ENCODE measurements around the gene OGDH.

The OGDH gene

DNA sequence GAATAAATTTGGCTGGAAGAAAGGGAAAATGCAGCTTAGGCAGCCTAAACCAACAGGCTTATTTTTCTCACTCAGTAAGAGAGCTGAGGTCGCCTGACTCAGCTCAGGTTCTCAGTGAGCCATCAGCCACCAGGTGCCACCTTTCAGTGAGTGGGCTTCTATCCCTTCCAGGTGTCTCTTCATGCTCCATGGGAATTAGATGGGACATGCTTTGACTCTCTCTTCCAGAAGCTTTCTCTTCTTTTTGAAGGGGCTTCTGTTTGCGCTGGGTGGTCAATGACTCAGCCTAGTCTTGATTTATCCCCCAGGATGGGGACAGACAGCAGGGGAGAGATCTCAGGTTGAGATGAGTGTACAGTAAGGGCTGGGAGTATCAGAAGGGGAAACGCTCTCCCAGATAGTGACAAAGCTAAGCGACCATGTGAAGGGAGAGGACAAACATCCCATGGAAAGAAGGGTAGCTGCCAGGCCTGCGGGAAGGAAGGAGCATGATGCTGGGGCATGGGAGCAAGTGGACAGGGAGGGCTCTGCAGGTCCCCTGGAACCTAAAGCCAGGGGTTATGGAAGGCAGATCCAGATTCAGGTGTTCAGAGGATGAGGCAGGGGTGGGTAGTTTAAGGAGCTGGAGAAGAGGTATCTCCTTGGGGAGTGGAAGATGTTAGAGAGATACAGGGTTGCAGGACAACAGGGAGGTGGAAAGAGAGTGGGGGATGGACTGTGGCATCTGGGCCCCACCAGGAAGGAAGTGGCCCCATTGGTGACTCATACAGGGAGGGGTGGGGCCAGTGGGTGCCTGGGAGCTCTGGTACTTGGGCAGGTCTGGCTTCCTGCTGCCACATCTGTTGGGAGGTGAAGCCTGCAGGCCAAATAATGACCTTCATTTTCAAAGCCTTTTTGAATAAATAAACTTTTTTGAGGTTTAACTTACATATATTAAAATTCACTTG lies 32.5 kb downstream of the OGDH start:
- peak; percentile 94 for DNase-seq (ENCODE audit: low read depth)

DNA sequence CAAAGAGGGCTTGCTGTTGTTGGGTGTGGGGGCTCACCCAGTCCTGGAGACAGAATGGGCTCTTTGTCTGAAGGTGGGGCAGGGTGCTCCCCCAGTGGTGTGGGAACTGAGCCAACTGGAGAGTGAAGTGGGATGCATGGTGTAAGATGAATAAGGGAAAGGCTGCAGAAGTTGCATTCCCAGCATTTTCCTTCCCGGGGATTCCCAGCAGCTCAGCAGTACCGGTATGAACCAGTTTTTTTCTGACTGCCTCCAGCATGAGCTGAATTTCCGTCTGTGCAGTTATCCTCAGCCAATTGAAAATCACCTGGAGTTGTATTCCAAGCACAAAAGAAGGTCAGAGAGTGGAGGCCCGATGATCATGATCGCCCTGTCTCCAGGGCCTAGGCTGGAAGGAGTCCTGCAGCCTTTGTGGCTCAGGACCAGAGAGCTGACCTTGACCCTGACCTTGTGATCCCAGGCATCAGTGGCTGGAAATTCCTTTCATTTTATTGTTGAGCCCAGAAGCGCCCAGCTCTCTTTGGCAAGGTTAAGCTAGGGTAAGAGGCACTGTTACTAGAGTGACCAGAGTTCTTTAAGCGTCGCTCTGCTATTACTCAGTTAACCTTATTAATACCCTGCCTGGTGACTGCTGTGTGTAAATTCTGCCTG lies 33.4 kb downstream of the OGDH start:
- peak; percentile 85 for DNase-seq (ENCODE audit: low read depth)

DNA sequence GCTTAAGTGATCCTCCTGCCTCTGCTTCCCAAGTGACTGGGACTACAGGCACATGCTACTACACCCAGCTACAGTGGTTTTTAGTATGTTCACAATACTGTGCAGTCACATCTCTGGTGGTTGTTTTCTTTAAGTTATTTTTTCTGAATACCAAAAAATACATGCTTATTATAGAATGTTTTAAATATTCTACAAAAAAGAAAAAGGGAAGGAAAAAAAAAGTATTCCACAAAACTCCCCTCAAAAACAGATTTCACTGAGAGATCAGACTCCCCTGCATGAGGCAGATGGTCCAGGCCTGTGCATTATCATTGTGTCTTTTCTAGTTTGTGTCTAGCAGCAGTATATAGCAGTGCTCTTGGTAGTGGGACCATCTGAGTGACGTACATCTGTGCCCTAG lies 36.8 kb downstream of the OGDH start:
- DNase-seq (ENCODE audit: low read depth): no peak

DNA sequence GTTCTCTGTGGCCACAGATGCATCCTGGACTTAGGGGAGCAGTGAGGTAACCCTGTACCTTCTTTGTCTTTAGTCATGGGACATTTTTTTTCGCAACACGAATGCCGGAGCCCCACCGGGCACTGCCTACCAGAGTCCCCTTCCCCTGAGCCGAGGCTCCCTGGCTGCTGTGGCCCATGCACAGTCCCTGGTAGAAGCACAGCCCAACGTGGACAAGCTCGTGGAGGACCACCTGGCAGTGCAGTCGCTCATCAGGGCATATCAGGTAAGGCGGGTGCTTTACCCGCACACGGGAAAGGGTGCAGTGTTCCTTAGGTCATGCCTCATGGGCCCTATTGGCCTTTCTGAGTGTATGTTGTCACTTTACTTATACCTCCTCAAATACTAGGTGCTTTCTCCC lies 38.8 kb downstream of the OGDH start:
- no peak for DNase-seq (ENCODE audit: low read depth)

DNA sequence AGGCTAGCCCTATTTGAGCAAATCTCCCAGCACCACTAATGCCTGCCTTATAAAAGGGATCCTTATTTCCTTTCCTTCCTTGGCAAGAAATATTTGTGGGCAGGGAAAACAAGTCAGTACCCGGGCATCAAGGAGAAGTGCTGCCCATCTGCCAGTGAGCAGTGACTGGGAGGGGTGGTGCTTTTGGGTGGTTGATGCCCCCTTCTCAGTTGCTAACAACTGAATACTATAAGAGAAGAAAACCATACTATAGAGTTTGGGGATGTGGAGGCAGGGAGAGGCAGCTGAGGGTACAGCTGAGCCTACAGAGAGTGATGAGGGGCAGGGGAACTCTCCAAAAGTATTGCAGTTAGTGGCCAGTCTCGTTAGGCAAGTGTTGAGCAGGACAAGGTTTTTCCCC lies 39.3 kb downstream of the OGDH start:
- DNase-seq (ENCODE audit: low read depth): no peak

DNA sequence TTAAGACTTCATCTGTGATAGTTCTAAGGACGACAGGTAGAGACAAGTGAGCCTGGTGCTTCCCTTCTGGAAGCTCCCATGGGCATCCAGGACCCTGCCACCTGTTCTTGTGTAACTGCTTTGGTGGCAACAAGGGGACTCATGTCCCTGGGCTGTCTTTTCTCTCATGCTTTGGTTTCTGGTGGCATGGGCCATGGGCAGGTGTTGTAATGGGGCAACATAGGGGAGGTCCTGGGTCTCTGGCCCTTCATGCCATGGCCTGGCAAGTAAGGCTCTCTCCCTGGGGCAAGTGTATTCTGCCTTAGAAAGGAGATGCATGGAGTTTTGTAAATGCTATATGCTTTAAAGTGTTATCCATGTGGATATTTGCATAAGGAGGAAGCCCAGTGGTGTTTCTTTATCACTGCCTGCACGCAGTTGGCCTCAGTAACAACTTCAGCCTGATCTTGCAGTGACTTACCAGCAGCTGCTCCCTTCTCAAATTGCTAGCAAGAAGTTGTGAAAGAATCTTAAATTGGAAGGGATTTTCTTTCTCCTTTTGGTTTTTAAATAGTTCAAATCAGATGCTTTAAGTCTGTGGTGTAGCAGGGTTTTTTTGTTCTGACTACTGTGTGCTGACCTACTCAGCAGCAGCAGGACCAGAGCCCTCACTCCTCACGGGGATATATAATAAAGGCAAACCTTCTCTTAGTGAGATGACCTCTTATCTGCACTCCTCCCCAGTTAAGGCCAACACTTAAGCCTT lies 39.9 kb downstream of the OGDH start:
- no peak for DNase-seq (ENCODE audit: low read depth)

DNA sequence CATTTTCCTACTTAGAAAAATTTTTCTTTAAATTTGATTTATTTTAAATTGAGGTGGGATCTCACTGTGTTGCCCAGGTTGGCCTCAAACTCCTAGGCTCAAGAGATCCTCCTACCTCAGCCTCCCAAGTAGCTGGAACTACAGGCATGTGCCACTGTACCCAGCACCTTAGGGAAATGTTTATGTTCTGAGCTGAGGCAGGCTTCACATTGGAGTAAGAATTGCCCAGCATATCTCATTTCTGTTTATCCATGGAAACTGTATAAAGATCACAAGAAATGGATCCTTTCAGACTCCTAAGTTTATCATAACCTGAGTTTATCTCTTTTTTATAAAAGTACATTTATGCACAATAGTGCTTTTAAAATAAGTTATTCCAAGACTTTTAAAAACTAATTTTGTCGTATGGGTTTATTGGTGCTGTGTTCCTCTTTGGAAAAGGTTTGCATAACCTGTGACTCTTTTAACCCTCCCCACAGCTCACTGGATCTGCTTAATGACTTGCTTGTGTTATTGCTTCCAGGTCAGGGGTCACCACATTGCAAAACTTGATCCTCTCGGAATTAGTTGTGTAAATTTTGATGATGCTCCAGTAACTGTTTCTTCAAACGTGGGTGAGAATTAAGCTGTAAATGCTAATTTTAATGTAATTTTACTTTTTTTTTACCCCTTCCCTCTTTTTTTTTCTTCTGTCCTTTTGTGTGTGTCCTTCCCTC lies 40.7 kb downstream of the OGDH start:
- DNase-seq (ENCODE audit: low read depth): no peak

DNA sequence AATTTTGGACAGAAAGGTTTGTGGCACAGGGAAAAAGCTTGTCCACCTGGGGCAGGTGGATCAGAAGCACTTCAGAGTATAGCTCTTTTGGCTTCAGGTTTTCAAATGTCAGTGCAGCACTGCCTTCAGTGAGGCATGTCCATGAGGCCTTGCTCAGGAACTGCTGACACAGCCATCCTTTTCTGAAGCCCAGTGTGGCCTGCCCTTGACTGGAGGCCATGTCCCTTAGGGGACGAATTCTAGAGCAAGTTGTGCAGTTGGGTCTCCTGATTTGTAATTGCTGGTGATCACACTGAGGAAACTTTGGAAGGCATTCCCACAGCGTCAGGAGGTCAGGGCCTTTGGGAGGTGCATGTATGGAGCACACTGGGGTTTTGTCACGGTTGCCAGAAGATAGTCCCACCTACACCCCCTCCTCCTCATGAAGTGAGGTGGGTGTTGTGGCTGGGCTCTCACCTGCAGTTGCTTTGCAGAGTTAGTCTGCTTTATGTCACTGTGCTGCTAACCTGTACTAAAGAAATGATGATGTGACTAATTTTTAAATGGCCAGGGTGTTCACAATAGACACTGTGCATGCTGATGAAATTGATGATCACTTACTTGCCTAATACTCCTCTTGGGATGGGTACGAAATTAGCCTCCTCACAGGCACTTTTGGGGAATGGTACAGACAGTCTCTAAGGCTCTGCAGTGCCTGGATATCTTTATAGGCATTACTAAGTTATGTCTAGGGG lies 41.7 kb downstream of the OGDH start:
- no peak for DNase-seq (ENCODE audit: low read depth)

DNA sequence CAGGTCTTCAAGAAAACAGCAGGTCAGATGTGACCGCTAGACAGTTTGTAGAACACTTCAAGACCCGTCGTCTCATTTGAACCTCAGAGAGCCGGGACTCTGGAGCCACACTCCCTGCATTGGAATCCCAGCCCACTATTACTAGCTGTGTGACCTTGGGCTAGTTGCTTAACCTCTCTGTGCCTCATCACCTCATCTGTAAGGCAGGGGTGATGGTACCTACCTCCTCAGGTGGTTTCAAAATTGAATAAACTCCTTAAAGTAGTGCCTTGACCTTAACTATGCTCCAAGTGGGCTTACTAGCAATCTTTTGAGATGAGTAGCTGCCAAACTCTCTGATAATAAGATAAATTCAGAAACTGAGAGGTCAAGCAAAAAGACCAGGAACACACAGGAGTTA lies 43.8 kb downstream of the OGDH start:
- no peak for DNase-seq (ENCODE audit: low read depth)

DNA sequence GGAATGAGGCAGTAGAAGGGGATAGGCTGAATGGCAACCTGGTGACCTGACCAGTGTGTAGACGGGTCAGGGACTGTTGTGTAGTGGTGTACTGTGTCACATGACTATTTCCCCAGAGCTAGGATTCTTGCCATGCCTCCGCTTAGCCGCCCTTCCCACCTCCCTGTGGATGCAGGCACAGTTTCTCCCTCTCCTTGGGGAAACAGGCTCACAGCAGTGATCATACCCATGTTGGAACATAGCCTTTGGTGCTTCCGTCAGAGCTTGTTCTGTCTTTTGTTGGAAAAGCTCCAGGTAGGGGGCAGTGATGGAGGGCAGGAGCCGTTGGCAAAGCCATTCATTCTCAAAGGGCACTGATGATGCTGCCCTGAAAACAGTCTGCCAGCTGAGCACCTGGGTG lies 44.3 kb downstream of the OGDH start:
- DNase-seq (ENCODE audit: low read depth): no peak

DNA sequence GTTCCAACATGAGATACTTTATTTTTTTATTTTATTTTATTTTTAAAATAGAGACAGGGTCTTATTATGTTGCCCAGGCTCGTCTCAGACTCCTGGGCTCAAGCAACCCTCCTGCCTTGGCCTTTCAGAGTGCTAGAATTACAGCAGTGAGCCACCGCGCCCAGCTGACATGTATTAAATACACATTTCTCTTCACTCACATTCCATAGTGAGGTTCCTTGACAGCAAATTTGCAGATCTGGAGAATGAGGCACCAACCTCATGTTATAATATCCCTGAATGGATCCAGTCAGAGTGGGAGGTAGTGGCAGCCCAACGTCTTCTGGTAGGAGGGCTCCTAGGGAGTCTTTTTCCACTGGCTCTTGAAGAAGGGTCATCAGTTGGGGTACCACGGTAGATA lies 46.1 kb downstream of the OGDH start:
- DNase-seq (ENCODE audit: low read depth): no peak

DNA sequence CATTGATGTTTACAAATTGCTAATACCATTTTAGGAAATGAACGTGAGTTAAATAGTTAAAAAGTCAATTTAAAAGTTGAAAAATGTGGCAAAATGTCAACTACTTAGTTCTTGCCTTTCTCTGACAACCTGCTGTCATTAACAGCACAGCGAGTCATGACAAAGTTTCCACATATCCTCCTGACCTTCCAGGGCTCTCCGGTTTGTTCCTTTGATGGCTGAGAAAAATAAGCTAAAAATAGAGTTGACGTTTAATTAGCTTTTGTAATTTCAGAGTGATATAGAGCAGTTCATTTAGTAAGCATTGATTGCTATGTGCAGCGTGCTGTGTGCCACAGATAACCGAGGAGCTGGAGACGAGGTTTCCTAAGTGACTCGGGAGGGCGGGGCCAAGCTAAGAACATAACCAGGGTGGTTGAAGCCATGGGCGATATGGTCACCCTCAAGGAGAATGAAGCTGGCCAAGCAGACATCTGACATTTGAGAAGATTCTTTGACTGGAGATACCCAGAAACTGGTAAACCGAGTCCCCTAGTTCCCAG lies 47.9 kb downstream of the OGDH start:
- no peak for DNase-seq (ENCODE audit: low read depth)

DNA sequence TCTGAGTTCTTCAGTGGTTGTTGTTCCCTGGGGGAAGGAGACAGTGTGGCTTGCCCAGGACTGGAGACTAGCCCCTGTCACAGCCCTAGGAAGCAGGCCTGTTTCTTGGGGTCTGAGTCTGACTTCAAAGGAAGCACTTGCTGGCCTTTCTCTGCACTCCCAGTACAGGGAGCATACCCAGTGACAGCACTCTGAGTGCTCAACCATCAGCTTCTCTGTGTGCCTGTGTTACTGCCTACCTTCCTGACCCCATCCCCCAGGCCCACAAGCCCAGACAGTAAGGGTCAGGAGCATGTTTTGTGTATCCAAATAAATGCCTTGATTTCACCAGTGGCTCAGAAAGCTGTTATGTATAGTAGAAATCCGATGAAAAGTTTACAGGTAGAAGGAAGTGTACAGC lies 48.9 kb downstream of the OGDH start:
- no peak for DNase-seq (ENCODE audit: low read depth)

DNA sequence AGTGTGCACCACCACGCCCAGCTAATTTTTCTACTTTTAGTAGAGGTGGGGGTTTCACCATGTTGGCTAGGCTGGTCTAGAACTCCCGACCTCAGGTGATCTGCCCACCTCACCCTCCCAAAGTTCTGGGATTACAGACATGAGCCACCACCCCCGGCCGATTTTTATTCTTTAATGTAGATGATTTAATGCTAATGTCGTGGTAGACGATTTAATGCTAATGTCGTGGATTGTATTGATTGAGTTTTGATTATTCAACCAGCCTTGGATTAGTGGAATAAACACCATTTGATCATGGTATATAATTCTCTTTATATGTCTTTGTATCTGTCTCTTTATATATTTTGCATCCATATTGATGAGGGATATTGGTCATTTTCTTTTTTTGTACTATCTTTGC lies 52.6 kb downstream of the OGDH start:
- no peak for DNase-seq (ENCODE audit: low read depth)

DNA sequence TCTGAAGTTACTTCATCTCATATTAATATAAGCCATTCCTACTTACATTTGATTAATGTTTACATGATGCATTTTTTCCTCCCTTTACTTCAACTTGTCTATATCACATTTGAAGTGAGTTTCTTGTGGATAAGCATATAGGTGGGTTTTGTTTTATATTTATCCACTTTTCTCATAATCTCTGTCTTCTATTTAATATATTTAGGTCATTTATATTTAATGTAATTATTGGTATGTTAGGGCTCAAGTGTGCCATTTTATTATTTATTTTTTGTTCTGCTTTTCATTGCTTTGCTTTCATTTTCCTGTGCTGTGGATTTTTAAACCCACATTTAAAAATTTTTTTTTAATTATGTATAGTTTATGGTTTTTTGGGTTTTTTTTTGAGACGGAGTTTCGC lies 54.8 kb downstream of the OGDH start:
- DNase-seq (ENCODE audit: low read depth): no peak

DNA sequence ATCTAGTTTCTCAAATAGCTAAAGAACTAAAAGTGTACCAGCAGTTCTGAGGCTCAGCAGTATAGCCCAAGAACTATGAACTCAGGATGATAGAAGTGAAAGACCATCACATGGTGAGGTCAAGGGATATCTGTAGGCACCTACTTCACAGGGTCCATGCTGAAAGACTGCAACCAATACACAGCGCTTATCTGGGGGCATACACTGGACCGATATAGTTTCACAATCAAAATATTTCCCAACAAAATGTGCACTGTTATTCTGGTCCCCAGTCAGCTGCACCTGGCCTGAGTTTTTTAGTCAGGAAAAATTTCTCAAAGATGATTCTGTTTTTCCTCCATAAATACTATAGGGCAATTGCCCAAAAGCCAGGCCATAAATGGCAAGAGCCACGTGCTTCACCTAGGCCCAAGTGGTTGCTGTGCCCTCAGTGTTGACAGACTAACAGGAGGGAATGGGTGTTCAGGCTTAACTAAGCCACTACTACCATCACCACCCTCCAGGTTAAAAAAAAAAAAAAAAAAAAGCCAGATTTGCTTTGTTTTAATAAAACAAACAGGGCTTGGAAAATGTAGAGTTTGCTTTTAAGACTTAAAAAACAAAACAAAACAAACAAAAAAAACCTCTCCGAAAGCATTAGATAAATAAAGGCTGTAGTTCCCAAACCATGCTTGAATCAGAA lies 58.5 kb downstream of the OGDH start:
- DNase-seq (ENCODE audit: low read depth): no peak

DNA sequence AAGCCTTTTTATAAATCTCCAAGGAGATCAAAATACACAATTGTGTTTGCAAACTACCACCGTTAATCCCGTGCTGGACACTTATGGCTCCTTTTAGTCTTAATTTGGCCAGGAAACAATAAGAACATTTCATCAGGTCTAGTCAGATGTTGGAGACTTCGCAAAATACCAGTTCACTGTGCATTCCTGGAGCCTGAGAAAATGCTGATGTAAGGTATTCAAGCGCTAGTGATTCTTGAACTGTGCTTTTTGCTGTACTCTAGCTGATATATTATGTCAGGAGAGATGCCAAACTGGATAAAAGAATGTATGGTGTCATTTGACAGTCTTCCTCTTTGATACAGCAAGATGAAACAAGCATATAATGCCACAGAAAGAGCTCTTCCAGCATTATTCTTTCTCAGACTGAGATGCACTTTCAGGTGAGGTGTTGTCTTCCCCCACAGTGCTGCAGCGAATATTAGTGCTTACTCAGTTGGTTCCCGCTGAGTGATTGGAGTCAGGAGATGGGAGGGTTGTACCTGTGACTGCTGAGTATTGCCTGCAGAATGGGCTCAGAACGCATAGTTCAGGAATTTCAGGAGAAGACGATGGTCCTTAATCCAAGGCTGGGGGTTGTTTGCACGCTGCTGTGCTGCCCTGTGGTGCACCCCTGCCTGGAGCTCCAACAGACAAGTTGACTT lies 59.2 kb downstream of the OGDH start:
- DNase-seq (ENCODE audit: low read depth): no peak

DNA sequence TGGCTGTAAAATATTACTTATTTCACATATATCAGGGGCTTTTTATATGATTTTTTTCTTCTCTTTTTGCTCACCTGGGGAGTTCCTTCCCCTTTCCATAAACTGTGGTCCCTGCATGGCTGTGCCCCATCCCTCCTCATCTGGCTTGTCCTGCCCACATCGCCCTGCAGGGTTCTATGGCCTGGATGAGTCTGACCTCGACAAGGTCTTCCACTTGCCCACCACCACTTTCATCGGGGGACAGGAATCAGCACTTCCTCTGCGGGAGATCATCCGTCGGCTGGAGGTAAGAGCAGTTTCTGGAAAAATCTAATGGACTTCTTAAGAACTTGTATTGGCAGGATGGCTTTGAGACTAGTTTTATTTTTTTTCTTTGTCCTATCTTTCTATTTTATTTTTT lies 60.1 kb downstream of the OGDH start:
- DNase-seq (ENCODE audit: low read depth): no peak

DNA sequence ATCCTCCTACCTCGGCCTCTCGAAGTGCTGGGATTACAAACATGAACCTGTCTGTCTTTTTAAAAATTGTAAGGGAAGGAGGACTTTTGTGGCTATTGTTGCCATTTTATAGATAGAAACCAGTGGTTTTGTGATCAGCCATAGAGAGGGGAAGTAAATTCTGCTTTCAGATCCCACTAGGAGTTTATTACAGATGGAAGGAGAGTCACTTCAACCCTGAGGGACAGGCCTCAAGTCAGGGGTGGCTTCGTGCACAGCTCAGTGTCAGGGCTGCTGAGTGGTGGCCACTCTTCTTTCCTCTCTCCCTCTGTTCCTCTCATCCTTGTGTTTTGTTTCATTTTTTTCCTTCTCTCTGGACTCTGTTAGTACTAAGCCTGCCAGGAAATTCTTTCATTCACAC lies 60.8 kb downstream of the OGDH start:
- DNase-seq (ENCODE audit: low read depth): no peak

DNA sequence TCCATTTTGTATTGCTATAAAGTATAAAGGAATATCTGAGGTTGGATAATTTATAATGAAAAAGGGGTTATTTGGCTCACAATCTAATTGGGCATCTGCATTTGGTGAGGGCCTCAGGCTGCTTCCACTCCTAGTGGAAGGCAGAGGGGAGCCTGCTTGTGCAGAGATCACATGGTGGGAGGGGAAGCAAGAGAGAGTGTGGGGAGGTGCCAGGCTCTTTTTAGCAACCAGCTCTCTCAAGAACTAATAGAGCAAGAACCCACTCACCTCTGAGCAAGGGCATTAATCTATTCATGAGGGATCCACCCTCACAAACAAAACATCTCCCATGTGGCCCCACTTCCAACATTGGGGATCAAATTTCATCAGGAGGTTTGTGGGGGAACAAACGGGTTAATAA lies 64.6 kb downstream of the OGDH start:
- DNase-seq (ENCODE audit: low read depth): no peak

Data from ELR (cell line).